ENCODE measurements around the gene TACC3. TPM values are rescaled to one million over a fixed set of nuclear protein-coding genes. Genes with fewer than 3 reads are reported as not detected.

Gene TACC3
- 16.1 and 20.5 TPM in 2 replicates for total RNA-seq

GRCh38 chr4:1721003-1721665 is at the start of gene TACC3, which contains the start of gene TMEM129:
Gene TACC3 (plus strand): TSS chr4:1721521. CDS start chr4:1723422, 1,901 bp downstream.
Gene TMEM129 (minus strand): TSS chr4:1721323. CDS start chr4:1720837, 486 bp downstream.
- POLR2A ChIA-PET, result interaction anchor here (0.6 to 8.1 kb wide), 10 partner anchors 8 to 800 kb away, joined by 3 to 138 read pairs (median 3); partner anchors contain the start of genes LETM1 and SLBP
- peaks cover 64% of the 10 kb centered on the region for H3K4me1 Mint-ChIP-seq

GRCh38 chr4:1673671-1674070 is 47.6 kb upstream of the TACC3 start:
- Mint-ChIP-seq H3K36me3 (ENCODE audit: low read depth) (no peaks in the 10 kb centered on the region), H3K4me3 (no peak overlapping the region), H3K27me3 (no peaks in the 10 kb centered on the region), H3K27ac (no peak overlapping the region), H3K9me3 (no peaks in the 10 kb centered on the region), H3K4me1 (no peaks in the 10 kb centered on the region)
- no peak for DNase-seq
- no peak for TF ChIP-seq CTCF (IDR thresholded peaks at IDR 0.05)
- POLR2A ChIA-PET, result no interaction called here
- CTCF ChIA-PET, result no interaction called here
- ATAC-seq (ENCODE audit: low read depth), result no peak
- intact Hi-C loops (cut with micrococcal nuclease), result no loop called here

More at GRCh38 chr4:1721003-1721665, at the start of gene TACC3, which contains the start of gene TMEM129:
- TF ChIP-seq CTCF (IDR thresholded peaks at IDR 0.05), result no peak
- no peaks in the 10 kb centered on the region for H3K9me3 Mint-ChIP-seq
- no peaks in the 10 kb centered on the region for H3K27me3 Mint-ChIP-seq
- intact Hi-C loops (cut with micrococcal nuclease), result loop anchor here (1.0 to 5.0 kb wide), 3 partner anchors 9 to 709 kb away; partner anchors contain the start of genes FGFRL1 and SLBP
- peak within 1 kb of the TSS; percentile 89 for H3K4me3 Mint-ChIP-seq
- peak; percentile 87 for DNase-seq
- peaks cover 11% of the 10 kb centered on the region for H3K36me3 Mint-ChIP-seq (ENCODE audit: low read depth)
- CTCF ChIA-PET, result interaction anchor here (0.8 to 4.1 kb wide), 3 partner anchors 9 to 29 kb away, joined by 3 to 28 read pairs (median 4); partner anchors contain the start of gene SLBP
- peak within 1 kb of the TSS; percentile 92 for H3K27ac Mint-ChIP-seq
- peak; percentile 83 for ATAC-seq (ENCODE audit: low read depth)

GRCh38 chr4:1674682-1675081 is 46.6 kb upstream of the TACC3 start:
- no peaks in the 10 kb centered on the region for H3K4me1 Mint-ChIP-seq
- H3K9me3 Mint-ChIP-seq, result no peaks in the 10 kb centered on the region
- ChIA-PET POLR2A (no interaction called here), CTCF (no interaction called here)
- no peak overlapping the region for H3K27ac Mint-ChIP-seq
- no peak for TF ChIP-seq CTCF (IDR thresholded peaks at IDR 0.05)
- DNase-seq (no peak), ATAC-seq (ENCODE audit: low read depth) (no peak)
- no peak overlapping the region for H3K4me3 Mint-ChIP-seq
- no peaks in the 10 kb centered on the region for H3K36me3 Mint-ChIP-seq (ENCODE audit: low read depth)
- intact Hi-C loops (cut with micrococcal nuclease), result no loop called here
- H3K27me3 Mint-ChIP-seq, result no peaks in the 10 kb centered on the region

GRCh38 chr4:1675136-1675801 is 46.1 kb upstream of the TACC3 start:
- POLR2A ChIA-PET, result no interaction called here
- H3K4me3 Mint-ChIP-seq, result no peak overlapping the region
- CTCF ChIA-PET, result no interaction called here
- ATAC-seq (ENCODE audit: low read depth) (no peak), DNase-seq (no peak)
- H3K27me3 Mint-ChIP-seq, result no peaks in the 10 kb centered on the region
- no peak for TF ChIP-seq CTCF (IDR thresholded peaks at IDR 0.05)
- H3K4me1 Mint-ChIP-seq, result no peaks in the 10 kb centered on the region
- intact Hi-C loops (cut with micrococcal nuclease), result no loop called here
- no peaks in the 10 kb centered on the region for H3K9me3 Mint-ChIP-seq
- H3K27ac Mint-ChIP-seq, result no peak overlapping the region
- no peaks in the 10 kb centered on the region for H3K36me3 Mint-ChIP-seq (ENCODE audit: low read depth)

- Mint-ChIP-seq H3K27me3 (no peaks in the 10 kb centered on the region), H3K4me3 (no peak overlapping the region), H3K9me3 (no peaks in the 10 kb centered on the region), H3K27ac (no peak overlapping the region), H3K36me3 (ENCODE audit: low read depth) (no peaks in the 10 kb centered on the region), H3K4me1 (no peaks in the 10 kb centered on the region)
- TF ChIP-seq CTCF (IDR thresholded peaks at IDR 0.05), result no peak
- DNase-seq (no peak), ATAC-seq (ENCODE audit: low read depth) (no peak)
- CTCF ChIA-PET, result no interaction called here
- POLR2A ChIA-PET, result no interaction called here
- intact Hi-C loops (cut with micrococcal nuclease), result no loop called here
These were observed 45.6 kb upstream of the TACC3 start for GRCh38 chr4:1675802-1676137.
